NCI-H2196 (cell line): ENCODE measurements around the gene SLC9C2.

Source experiments
- DNase-seq: peaks from one replicate; lab custom pipeline; 2025; ENCODE audit not compliant: unreplicated experiment; lab: John Stamatoyannopoulos, UW

The SLC9C2 gene

DNA sequence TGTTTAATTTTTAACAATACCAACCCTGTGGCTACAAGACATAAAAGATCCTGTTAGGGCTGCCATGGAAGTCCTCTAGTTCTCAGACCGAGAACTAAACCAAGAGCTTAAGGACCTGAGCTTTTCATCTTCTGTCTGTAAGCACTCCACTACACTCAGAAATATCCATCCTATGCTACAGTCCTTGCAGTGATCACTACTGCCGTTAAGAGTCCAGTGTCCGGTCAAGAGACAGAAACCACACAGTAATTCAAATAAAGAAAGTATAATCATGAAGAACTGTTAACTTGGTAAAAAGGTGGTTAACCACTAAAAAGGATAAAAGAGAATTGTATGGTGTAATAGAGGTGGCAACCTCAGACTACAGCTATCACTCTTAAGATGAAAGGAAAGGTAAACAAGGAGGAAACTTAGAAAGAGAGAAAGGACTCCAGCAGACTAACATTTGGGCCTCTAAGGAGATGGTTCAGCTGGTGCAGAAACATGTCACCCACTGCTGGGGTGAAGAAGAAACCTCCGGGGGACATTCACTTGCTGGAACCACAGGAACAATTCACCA lies 147.8 kb downstream of the SLC9C2 start:
- DNase-seq: no peak

DNA sequence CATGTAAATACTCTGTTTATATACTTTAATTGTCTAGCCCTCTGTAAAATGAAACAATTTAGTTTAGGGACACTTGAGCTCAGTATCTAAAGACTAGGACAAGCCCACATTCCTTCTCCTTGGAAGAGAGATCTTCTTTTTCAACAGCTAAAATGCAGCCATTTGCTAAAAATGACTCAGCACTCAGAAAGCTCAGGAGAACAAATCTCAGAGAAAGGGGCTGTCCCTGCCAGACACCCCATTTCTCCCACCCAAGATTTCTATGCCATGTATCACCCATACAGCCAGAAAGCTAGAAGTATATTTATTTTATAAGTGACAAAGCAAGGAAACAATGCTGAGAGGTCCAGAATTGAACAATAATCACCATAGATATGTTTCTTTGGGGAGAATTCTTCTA lies 148.9 kb downstream of the SLC9C2 start:
- no peak for DNase-seq

DNA sequence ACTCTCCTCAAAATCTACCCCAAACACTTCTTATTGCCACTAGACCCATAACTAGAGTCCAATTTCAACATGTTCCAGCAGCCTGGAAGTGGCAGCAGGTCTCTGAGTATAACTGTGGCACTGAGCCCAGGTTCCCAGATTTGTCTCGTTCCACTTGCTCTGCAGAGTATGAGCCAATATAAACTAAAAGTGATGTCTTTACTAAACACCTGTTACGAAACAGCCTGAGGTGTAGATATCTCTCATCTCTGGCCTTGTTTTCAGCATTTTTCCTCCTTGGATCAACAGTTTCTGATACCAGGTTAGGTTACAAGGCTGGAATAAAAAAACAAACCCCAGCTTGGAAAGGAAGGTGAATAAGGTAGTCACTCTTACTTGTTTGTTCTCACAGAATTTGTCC lies 150.9 kb downstream of the SLC9C2 start:
- DNase-seq: peak; percentile 70
